GM13977 (cell line): ENCODE measurements around the gene HIPK2.

Experiments
- DNase-seq: peaks from one replicate; pipeline ENCODE4 v3.0.0; 2012; ENCODE audit warnings: low spot score
- in situ Hi-C: fragments of 300-500 bp; cut with MboI; formaldehyde crosslinking; loops from one replicate; pipeline ENCODE4 v1.12.0; 2022; ENCODE audit warnings: low sequenced_read_pairs, low pct_unique_long_range_greater_than_20kb, mixed read lengths, inconsistent platforms; ENCODE audit not compliant: unreplicated experiment
- TF ChIP-seq, protein P1 (sequence below): IDR thresholded peaks from 2 replicates; pipeline ENCODE4 v1.5.1; 2012; ENCODE audit warnings: mild to moderate bottlenecking, control low read depth; ENCODE audit not compliant: insufficient read depth; ENCODE audit errors: extremely low read depth, missing control alignments

Gene HIPK2

DNA sequence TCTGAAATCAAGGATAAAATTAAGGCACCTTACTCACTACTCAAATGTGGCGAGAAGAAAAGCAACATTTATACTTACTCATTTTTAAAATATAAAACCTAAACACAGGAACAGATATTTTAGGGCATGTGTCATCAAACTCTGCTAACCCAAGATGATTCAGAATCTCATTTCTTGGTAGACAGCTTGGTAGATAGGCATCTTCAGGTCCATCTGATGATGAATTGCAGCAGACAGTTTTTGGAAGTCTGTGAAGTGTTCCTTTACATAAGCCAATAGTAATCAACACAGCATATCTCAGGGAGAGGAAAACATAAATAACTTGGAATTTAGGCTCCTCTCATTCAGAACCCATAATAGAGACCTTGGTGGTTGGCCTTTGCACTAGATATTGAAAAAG lies 3.4 kb downstream of the HIPK2 start:
- TF ChIP-seq, protein P1, sequence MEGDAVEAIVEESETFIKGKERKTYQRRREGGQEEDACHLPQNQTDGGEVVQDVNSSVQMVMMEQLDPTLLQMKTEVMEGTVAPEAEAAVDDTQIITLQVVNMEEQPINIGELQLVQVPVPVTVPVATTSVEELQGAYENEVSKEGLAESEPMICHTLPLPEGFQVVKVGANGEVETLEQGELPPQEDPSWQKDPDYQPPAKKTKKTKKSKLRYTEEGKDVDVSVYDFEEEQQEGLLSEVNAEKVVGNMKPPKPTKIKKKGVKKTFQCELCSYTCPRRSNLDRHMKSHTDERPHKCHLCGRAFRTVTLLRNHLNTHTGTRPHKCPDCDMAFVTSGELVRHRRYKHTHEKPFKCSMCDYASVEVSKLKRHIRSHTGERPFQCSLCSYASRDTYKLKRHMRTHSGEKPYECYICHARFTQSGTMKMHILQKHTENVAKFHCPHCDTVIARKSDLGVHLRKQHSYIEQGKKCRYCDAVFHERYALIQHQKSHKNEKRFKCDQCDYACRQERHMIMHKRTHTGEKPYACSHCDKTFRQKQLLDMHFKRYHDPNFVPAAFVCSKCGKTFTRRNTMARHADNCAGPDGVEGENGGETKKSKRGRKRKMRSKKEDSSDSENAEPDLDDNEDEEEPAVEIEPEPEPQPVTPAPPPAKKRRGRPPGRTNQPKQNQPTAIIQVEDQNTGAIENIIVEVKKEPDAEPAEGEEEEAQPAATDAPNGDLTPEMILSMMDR: no peak
- DNase-seq: no peak
- in situ Hi-C loops: no loop called here

DNA sequence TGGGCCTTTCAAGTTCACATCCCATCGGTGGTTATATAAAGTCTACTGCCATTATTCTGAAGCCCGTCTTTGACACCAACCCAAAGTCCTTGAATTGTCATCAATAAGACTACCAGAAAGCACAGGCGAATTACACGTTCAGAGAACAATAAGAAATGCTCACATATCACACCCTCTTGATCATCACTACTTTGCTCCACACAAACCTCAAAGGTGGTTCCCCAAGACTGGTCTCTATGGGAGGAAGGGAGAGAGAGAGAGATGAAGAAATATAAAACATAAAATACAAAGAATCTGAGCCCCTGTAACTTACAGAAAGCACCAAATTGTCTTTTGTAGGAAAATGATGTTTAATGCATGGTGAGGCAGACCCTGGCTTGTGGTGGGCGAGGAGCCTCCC lies 4.4 kb downstream of the HIPK2 start:
- in situ Hi-C loops: no loop called here
- TF ChIP-seq, protein P1: no peak
- DNase-seq: peak; percentile 44

DNA sequence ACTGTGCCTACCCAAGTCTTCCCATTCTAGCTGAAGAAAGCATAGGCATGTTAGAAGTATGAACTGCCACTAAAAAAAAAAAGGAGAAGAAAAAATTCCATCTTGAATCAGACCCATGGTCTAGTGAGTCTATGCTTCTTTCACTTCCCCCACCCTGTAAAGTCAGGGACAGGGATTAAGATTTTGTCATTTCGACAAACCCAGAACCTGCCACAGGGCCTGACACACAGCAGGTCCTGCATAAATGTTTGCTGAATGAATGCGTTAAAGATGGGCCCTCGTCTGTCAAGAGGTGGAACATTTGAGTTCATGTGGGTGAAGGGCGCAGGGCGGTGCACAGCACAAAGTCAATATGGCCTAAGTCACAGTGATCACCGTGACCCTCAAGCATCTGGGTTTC lies 4.9 kb downstream of the HIPK2 start:
- TF ChIP-seq, protein P1: no peak
- in situ Hi-C loops: no loop called here
- DNase-seq: no peak

DNA sequence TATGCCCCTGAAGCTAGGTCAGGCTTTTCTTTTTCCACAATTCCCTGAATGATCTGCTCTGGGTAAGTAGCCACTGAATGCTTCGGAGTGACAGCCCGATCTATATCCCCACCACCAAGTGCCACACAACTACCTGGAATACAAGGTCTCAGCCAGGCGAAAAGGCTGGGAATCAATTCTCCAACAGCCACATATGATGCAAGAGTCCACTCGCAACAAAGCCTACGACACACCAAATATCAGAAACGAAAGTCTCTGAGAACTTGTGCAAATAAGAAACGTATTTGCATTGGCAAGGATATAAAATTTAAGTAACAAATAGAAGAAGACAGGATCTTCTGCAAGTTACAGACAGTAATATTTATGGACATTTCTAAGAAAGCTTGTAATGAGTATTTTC lies 5.7 kb downstream of the HIPK2 start:
- in situ Hi-C loops: no loop called here
- DNase-seq: no peak
- TF ChIP-seq, protein P1: no peak

DNA sequence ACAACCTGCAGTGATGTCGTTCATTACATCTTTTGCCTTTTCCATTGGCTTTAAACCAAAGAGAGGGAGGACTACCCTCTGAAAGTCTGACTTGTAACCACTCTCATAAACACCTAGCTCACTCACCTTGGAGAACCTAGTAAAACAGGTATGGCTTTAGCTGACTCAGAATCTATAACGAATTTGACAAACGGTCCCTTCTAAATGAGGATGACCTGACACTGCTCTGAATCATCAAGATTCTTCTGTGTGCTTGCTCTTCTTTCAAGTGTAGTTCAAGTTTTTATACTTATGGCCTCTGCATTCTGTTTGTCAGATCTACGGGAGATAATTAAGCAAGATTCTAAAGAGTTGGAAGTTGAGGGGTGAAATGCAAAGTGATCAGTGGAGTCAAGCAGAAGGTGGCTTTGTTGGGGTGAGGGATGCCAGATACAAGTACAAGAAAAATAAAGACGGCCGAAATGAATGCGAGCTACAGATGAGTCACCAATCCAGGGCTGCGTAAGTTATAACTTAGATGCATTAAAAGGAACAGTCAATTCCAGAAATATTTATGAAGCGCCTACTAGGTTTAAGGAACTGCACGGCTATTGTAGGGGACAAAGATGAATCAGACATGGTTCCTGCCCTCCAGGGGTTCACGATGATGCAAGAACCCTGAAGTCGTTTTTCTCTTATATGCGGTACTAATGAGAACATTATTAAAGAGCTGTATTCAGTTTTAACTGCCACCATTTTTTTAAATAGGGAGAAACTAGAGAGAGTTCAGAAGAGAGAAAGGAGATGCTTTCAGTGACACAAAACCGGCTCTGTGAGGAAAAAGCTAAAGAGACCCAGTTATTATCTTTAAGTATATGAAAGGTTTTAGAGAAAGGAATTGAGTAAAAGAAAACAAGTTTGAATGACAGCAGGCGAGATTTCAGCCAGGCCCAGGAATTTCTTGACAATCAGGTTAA lies 6.5 kb downstream of the HIPK2 start:
- TF ChIP-seq, protein P1: no peak
- DNase-seq: no peak
- in situ Hi-C loops: no loop called here

DNA sequence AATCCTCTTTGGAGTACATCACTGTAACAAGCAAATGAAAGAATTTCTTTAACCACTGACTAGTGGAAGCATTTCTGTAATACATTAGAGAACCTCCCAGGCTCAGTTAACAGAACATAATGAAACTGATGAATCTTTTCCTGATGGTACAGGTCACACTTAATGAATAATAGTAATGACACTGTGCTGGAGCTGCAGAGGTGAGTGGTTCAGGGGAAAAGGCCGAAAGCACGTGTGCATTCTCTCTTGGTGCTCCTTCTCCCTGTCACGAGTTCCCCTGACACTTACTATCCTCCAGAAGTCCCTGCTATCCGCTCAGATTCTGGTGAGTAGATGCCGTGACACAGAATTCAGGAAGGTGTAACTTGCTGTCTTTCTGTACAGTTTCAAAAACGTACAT lies 8.0 kb downstream of the HIPK2 start:
- no peak for DNase-seq
- in situ Hi-C loops: loop anchor here (10.0 kb wide), 1 partner anchor 125 kb away; no protein-coding TSS in a partner anchor
- TF ChIP-seq, protein P1: no peak
